ENCODE data around the gene PDE10A.

The PDE10A gene

DNA sequence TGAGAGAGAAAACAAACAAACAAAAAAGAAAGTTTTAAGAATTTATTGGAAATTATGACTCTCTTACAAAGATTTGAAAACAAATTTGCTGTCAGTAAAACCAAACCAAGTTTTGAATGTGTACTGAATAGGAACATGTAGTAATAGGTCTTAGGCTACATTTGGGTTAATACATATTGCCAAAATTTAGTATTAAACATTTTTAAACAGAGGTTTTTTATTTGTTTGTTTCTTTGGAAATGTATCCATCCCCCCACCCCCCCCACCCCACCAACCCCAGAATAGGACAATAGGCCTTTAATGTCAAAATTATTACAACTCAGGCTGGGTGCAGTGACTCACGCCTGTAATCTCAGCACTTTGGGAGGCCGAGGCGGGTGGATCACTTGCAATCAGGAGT lies 356.1 kb downstream of the PDE10A start:
- TF ChIP-seq ISL1 (CRISPR knock-in tag; IDR thresholded peaks at IDR 0.05): no peak
- no peak for TF ChIP-seq PPARA (CRISPR knock-in tag; IDR thresholded peaks at IDR 0.05; ENCODE audit: borderline replicate concordance)
- ATAC-seq: no peak

- ATAC-seq: no peak
- TF ChIP-seq ZNF70 (CRISPR knock-in tag; IDR thresholded peaks at IDR 0.05) (no peak), TOX (CRISPR knock-in tag; IDR thresholded peaks at IDR 0.05; ENCODE audit: borderline replicate concordance) (no peak), ZC3H10 (CRISPR knock-in tag; IDR thresholded peaks at IDR 0.05) (no peak), CREB5 (CRISPR knock-in tag; IDR thresholded peaks at IDR 0.05; ENCODE audit: low read depth) (no peak), BACH2 (CRISPR knock-in tag; IDR thresholded peaks at IDR 0.05; ENCODE audit: borderline replicate concordance) (no peak), ZNF8 (CRISPR knock-in tag; IDR thresholded peaks at IDR 0.05) (no peak), ARNTL (CRISPR knock-in tag; IDR thresholded peaks at IDR 0.05; ENCODE audit: borderline replicate concordance, low read depth) (no peak), RARB (CRISPR knock-in tag; IDR thresholded peaks at IDR 0.05) (no peak), OSR1 (CRISPR knock-in tag; IDR thresholded peaks at IDR 0.05) (no peak), TSHZ2 (CRISPR knock-in tag; IDR thresholded peaks at IDR 0.05) (no peak), PPARA (CRISPR knock-in tag; IDR thresholded peaks at IDR 0.05; ENCODE audit: borderline replicate concordance) (no peak), ESRRG (CRISPR knock-in tag; IDR thresholded peaks at IDR 0.05) (no peak), CSRNP3 (CRISPR knock-in tag; IDR thresholded peaks at IDR 0.05) (no peak), POU6F1 (CRISPR knock-in tag; IDR thresholded peaks at IDR 0.05; ENCODE audit: borderline replicate concordance, low read depth) (no peak)
- TF ChIP-seq, protein P1, sequence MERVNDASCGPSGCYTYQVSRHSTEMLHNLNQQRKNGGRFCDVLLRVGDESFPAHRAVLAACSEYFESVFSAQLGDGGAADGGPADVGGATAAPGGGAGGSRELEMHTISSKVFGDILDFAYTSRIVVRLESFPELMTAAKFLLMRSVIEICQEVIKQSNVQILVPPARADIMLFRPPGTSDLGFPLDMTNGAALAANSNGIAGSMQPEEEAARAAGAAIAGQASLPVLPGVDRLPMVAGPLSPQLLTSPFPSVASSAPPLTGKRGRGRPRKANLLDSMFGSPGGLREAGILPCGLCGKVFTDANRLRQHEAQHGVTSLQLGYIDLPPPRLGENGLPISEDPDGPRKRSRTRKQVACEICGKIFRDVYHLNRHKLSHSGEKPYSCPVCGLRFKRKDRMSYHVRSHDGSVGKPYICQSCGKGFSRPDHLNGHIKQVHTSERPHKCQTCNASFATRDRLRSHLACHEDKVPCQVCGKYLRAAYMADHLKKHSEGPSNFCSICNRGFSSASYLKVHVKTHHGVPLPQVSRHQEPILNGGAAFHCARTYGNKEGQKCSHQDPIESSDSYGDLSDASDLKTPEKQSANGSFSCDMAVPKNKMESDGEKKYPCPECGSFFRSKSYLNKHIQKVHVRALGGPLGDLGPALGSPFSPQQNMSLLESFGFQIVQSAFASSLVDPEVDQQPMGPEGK (CRISPR knock-in tag; IDR thresholded peaks at IDR 0.05; ENCODE audit: borderline replicate concordance): no peak
These were observed 361.4 kb downstream of the PDE10A start for GRCh38 chr6:165301372-165302246.

DNA sequence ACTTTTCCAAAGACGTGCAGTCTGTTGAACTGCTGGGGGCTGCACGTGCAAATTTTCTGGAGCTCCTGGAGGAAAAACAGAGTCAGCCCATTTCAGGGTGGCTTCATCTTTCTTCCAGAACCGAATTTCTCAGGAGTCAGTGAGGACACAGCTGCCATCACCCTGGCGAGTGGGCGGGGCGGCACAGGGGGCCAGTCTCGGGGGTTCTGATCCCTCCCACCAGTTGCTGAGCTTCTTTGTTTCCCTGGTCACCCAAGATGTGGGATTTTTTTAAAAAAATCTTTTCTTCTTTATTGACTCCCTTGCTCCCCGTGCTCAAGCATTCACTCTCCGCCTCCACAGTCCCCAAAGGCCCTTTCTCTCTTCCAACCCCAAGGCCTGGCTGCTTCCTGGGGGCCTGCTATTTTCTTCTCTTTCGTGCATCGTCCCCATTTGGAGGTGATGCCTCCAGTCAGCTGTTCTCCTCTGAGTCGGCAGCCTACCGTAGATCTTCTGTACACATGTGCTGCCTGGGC lies 362.6 kb downstream of the PDE10A start:
- no peak for ATAC-seq
- TF ChIP-seq SNAI2 (CRISPR knock-in tag; IDR thresholded peaks at IDR 0.05) (no peak), ZFP30 (CRISPR knock-in tag; IDR thresholded peaks at IDR 0.05) (no peak), TCF4 (CRISPR knock-in tag; IDR thresholded peaks at IDR 0.05; ENCODE audit: borderline replicate concordance) (no peak), TSHZ2 (CRISPR knock-in tag; IDR thresholded peaks at IDR 0.05) (no peak), ZNF565 (CRISPR knock-in tag; conservative IDR thresholded peaks at IDR 0.05; ENCODE audit: low read depth) (no peak), BACH2 (CRISPR knock-in tag; IDR thresholded peaks at IDR 0.05; ENCODE audit: borderline replicate concordance) (no peak), CREB5 (CRISPR knock-in tag; IDR thresholded peaks at IDR 0.05; ENCODE audit: low read depth) (no peak), PPARA (CRISPR knock-in tag; IDR thresholded peaks at IDR 0.05; ENCODE audit: borderline replicate concordance) (no peak), ZNF70 (CRISPR knock-in tag; IDR thresholded peaks at IDR 0.05) (no peak), ZFP3 (CRISPR knock-in tag; IDR thresholded peaks at IDR 0.05) (no peak), CSDC2 (CRISPR knock-in tag; IDR thresholded peaks at IDR 0.05) (no peak)

Measured in SK-N-SH treated with all-trans-retinoic acid at 6 μM for 48 hours (cell line).